Activated B cell treated with CpG ODN at 0.5 μM for 24 hours (primary cell): Measurements from ENCODE around the gene AMZ1. TPM values are rescaled to one million over a fixed set of nuclear protein-coding genes. Genes with fewer than 3 reads are reported as not detected.

ENCODE experiments used
- ATAC-seq: fragments of 200-7000 bp; cut with Tn5 transposase; one replicate; pipeline ENCODE4 v1.10.0; 2021; ENCODE audit warnings: low read depth, mild to moderate bottlenecking, moderate library complexity
- CTCF ChIA-PET: fragments of 350-600 bp; sonication (Branson Sonifier 250); formaldehyde crosslinking; loops from one replicate; lab custom pipeline; 2021; ENCODE audit warnings: antibody characterized with exemption; lab: Charles Lee
- POLR2A ChIA-PET: fragments of 350-600 bp; sonication (Branson Sonifier 250); formaldehyde crosslinking; loops from one replicate; lab custom pipeline; 2021; ENCODE audit warnings: antibody characterized with exemption; lab: Charles Lee
- DNase-seq: peaks from one replicate; pipeline ENCODE4 v3.0.0; 2022
- H3K27ac Mint-ChIP-seq: one replicate; pipeline ENCODE4 v1.8.0; 2020; ENCODE audit warnings: mixed read lengths
- H3K27me3 Mint-ChIP-seq: one replicate; pipeline ENCODE4 v1.8.0; 2021; ENCODE audit warnings: mixed read lengths
- H3K36me3 Mint-ChIP-seq: one replicate; pipeline ENCODE4 v1.8.0; 2021; ENCODE audit warnings: low read depth, mixed read lengths
- H3K4me1 Mint-ChIP-seq: one replicate; pipeline ENCODE4 v1.8.0; 2021; ENCODE audit warnings: mixed read lengths
- H3K4me3 Mint-ChIP-seq: one replicate; pipeline ENCODE4 v1.8.0; 2020; ENCODE audit warnings: mild to moderate bottlenecking, mixed read lengths
- H3K9me3 Mint-ChIP-seq: one replicate; pipeline ENCODE4 v1.8.0; 2020; ENCODE audit warnings: mixed read lengths
- intact Hi-C: fragments of 100-400 bp; cut with micrococcal nuclease; formaldehyde crosslinking; loops from one replicate; pipeline ENCODE4 v1.15.1; 2024
- total RNA-seq: library from RNA; stranded (reverse); gene quantifications from 2 replicates; pipeline ENCODE4 v1.2.3, GENCODE V29; 2022
- TF ChIP-seq, protein P1 (sequence below): fragments of 200-600 bp; IDR thresholded peaks from one replicate; pipeline ENCODE4 v1.8.0; 2022; ENCODE audit warnings: antibody characterized with exemption, mild to moderate bottlenecking

The AMZ1 gene
- total RNA-seq, 1 donor from 2014 or later = 8.3 TPM

DNA sequence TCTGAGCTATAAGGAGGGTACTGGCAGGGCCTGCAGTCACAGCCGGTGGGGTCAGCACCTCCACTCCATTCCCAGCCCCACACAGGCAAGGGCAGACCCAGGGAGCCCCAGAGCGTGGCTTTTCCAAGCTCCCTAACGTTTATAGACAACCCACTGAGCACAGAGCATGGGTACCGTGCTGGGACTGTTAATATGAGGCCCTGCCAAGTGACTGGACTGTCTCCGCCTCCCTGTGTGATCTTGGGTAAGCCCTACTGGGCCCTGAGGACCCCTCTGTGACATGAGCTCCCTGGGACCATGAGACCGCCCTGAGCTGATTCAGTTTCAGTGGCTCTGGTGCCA is 43.8 kb upstream of the AMZ1 start:
- TF ChIP-seq, protein P1, sequence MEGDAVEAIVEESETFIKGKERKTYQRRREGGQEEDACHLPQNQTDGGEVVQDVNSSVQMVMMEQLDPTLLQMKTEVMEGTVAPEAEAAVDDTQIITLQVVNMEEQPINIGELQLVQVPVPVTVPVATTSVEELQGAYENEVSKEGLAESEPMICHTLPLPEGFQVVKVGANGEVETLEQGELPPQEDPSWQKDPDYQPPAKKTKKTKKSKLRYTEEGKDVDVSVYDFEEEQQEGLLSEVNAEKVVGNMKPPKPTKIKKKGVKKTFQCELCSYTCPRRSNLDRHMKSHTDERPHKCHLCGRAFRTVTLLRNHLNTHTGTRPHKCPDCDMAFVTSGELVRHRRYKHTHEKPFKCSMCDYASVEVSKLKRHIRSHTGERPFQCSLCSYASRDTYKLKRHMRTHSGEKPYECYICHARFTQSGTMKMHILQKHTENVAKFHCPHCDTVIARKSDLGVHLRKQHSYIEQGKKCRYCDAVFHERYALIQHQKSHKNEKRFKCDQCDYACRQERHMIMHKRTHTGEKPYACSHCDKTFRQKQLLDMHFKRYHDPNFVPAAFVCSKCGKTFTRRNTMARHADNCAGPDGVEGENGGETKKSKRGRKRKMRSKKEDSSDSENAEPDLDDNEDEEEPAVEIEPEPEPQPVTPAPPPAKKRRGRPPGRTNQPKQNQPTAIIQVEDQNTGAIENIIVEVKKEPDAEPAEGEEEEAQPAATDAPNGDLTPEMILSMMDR = no peak
- DNase-seq (no peak), ATAC-seq (no peak)
- H3K27ac Mint-ChIP-seq = no peak overlapping the region
- no peak overlapping the region for H3K4me3 Mint-ChIP-seq
- H3K27me3 Mint-ChIP-seq = no peaks in the 10 kb centered on the region
- no peaks in the 10 kb centered on the region for H3K9me3 Mint-ChIP-seq
- H3K4me1 Mint-ChIP-seq = peaks cover 52% of the 10 kb centered on the region
- intact Hi-C loops = no loop called here
- peaks cover 4% of the 10 kb centered on the region for H3K36me3 Mint-ChIP-seq
- ChIA-PET POLR2A (interaction anchor here (0.6 to 1.8 kb wide), 4 partner anchors 12 to 122 kb away, joined by 3 to 7 read pairs (median 6); partner anchors contain the start of gene TTYH3), CTCF (interaction anchor here (1.6 to 2.0 kb wide), 2 partner anchors 35 to 66 kb away, joined by 7 to 13 read pairs; no protein-coding TSS in a partner anchor)

DNA sequence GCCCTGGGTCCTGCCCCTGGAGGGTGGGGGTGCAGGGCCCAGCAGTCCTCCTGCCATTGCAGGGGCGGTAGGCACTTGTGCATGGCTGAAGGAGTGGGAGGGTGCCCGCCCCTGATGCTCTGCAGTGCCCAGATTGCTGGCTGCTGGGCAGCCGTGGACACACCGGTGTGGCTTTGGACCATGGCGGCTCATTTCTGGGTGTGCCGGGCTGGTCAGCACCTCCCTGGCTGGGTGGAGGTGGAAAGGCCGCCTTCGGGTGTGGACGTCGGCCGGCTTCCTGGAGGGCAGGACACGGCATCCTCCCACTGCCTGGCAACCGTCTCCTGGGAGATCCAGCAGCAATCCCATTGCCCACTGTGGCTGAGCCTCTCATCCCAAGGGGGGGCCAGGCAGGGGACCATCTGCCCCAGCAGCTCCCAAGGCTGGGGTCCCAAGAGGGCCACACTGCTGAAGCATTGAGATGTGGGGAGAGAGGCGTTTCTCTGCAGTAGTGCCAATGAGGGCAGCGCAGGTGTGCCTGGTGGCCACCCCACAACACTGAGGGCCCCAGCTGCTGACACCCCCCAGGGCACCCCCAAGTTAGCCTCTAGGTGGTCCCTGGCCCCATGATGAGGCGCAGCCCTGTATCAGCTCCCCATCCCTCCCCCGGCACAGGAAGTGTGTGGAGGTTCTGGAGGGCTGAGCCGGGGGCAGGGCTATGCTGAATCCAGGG is 43.3 kb upstream of the AMZ1 start:
- ChIA-PET POLR2A (interaction anchor here (0.6 to 1.8 kb wide), 9 partner anchors 12 to 223 kb away, joined by 3 to 22 read pairs (median 4); partner anchors contain the start of gene TTYH3), CTCF (interaction anchor here (1.6 to 2.0 kb wide), 2 partner anchors 36 to 65 kb away, joined by 7 to 13 read pairs; no protein-coding TSS in a partner anchor)
- no peaks in the 10 kb centered on the region for H3K9me3 Mint-ChIP-seq
- TF ChIP-seq, protein P1 = no peak
- H3K36me3 Mint-ChIP-seq = peaks cover 4% of the 10 kb centered on the region
- intact Hi-C loops = no loop called here
- H3K27ac Mint-ChIP-seq = peak overlapping the region; percentile 76
- ATAC-seq = peak; percentile 14
- no peaks in the 10 kb centered on the region for H3K27me3 Mint-ChIP-seq
- no peak for DNase-seq
- peaks cover 50% of the 10 kb centered on the region for H3K4me1 Mint-ChIP-seq
- peak overlapping the region; percentile 79 for H3K4me3 Mint-ChIP-seq

DNA sequence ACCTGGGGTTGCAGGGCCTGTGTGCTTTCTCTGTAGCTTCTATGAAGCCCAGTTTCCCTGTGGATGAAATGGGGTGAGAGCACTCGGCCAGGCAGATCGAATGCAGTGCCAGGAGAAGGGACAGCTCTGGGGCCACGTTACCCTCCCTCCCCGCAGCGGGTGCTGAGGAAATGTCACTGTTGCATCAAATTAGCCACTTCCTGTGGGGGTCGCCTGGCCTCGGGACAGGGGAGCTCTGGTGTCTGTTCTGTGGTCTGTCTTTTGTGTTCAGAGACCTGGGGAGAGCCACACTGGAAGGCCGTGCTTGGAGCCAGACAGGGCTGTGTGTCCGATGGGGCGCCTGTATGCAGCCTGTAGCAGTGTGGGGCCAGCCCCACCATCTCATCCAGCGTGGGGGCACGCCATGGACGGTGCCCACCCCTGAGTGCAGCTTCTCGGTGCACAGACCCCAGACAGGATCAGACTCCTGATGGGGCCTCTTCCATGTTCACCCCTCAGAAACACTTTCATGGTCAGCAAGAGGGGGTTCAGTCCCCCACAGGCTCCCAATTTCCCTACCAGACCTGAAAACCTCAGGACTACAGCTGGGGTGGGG is 42.6 kb upstream of the AMZ1 start:
- H3K27me3 Mint-ChIP-seq = no peaks in the 10 kb centered on the region
- ATAC-seq = peak; percentile 39
- H3K27ac Mint-ChIP-seq = peak overlapping the region; percentile 76
- peaks cover 44% of the 10 kb centered on the region for H3K4me1 Mint-ChIP-seq
- DNase-seq = no peak
- TF ChIP-seq, protein P1 = no peak
- ChIA-PET POLR2A (interaction anchor here (0.6 to 1.8 kb wide), 8 partner anchors 13 to 224 kb away, joined by 3 to 22 read pairs (median 4); partner anchors contain the start of gene TTYH3), CTCF (interaction anchor here (1.6 to 2.0 kb wide), 2 partner anchors 37 to 64 kb away, joined by 7 to 13 read pairs; no protein-coding TSS in a partner anchor)
- H3K9me3 Mint-ChIP-seq = no peaks in the 10 kb centered on the region
- H3K4me3 Mint-ChIP-seq = peak overlapping the region; percentile 79
- intact Hi-C loops = no loop called here
- H3K36me3 Mint-ChIP-seq = peaks cover 5% of the 10 kb centered on the region

DNA sequence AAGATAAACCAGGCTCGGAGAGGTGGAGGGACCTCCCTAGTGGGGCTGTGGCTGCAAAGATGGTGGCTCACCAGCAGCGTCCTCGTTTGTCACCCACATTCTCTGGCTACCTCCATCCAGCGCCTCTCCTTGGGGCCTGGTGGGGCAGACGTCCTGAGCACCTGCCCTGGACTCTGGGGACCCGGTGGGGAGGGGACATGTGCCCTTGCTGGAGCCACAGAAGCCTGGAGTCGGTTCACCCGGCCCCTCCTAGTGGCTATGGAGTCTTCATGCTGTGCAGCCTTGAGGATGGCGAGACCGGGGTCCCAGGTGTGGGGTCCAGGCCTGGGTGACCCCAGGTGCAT is 41.7 kb upstream of the AMZ1 start:
- TF ChIP-seq, protein P1 = no peak
- Mint-ChIP-seq H3K27me3 (no peaks in the 10 kb centered on the region), H3K4me1 (peaks cover 35% of the 10 kb centered on the region), H3K9me3 (no peaks in the 10 kb centered on the region), H3K27ac (no peak overlapping the region), H3K36me3 (peaks cover 10% of the 10 kb centered on the region), H3K4me3 (no peak overlapping the region)
- DNase-seq = no peak
- no peak for ATAC-seq
- POLR2A ChIA-PET = no interaction called here
- intact Hi-C loops = no loop called here
- CTCF ChIA-PET = no interaction called here
